ENCODE results near the gene GPN2. TPM values are rescaled to one million over a fixed set of nuclear protein-coding genes. Genes with fewer than 3 reads are reported as not detected.
A peak's percentile ranks its signal among the peaks of the same experiment; 100 is the strongest.

The GPN2 gene
- total and polyA plus RNA-seq, 8 donors: 23.5 to 34.1 (median 31.0) TPM

DNA sequence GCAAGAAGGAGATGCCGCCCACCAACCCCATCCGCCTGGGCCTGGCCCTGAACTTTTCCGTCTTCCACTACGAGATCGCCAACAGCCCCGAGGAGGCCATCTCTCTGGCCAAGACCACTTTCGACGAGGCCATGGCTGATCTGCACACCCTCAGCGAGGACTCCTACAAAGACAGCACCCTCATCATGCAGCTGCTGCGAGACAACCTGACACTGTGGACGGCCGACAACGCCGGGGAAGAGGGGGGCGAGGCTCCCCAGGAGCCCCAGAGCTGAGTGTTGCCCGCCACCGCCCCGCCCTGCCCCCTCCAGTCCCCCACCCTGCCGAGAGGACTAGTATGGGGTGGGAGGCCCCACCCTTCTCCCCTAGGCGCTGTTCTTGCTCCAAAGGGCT, 26.4 kb downstream of the GPN2 start:
- no peak for ATAC-seq
- no peaks in the 10 kb centered on the region for H3K36me3 ChIP-seq
- DNase-seq: peak in 1 of 4 donors; percentile 67
- peaks cover 0 to 32% of the 10 kb centered on the region in 2 donors for H3K4me1 ChIP-seq
- intact Hi-C loops (cut with DNase I): no loop called here
- peak overlapping the region; percentile 92 to 95 for H3K27ac ChIP-seq
- TF ChIP-seq, protein P1, sequence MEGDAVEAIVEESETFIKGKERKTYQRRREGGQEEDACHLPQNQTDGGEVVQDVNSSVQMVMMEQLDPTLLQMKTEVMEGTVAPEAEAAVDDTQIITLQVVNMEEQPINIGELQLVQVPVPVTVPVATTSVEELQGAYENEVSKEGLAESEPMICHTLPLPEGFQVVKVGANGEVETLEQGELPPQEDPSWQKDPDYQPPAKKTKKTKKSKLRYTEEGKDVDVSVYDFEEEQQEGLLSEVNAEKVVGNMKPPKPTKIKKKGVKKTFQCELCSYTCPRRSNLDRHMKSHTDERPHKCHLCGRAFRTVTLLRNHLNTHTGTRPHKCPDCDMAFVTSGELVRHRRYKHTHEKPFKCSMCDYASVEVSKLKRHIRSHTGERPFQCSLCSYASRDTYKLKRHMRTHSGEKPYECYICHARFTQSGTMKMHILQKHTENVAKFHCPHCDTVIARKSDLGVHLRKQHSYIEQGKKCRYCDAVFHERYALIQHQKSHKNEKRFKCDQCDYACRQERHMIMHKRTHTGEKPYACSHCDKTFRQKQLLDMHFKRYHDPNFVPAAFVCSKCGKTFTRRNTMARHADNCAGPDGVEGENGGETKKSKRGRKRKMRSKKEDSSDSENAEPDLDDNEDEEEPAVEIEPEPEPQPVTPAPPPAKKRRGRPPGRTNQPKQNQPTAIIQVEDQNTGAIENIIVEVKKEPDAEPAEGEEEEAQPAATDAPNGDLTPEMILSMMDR (IDR thresholded peaks at IDR 0.05): no peak
- H3K4me3 ChIP-seq: peak overlapping the region; percentile 59 to 65
- no peaks in the 10 kb centered on the region for H3K9me3 ChIP-seq
- no peaks in the 10 kb centered on the region for H3K27me3 ChIP-seq

DNA sequence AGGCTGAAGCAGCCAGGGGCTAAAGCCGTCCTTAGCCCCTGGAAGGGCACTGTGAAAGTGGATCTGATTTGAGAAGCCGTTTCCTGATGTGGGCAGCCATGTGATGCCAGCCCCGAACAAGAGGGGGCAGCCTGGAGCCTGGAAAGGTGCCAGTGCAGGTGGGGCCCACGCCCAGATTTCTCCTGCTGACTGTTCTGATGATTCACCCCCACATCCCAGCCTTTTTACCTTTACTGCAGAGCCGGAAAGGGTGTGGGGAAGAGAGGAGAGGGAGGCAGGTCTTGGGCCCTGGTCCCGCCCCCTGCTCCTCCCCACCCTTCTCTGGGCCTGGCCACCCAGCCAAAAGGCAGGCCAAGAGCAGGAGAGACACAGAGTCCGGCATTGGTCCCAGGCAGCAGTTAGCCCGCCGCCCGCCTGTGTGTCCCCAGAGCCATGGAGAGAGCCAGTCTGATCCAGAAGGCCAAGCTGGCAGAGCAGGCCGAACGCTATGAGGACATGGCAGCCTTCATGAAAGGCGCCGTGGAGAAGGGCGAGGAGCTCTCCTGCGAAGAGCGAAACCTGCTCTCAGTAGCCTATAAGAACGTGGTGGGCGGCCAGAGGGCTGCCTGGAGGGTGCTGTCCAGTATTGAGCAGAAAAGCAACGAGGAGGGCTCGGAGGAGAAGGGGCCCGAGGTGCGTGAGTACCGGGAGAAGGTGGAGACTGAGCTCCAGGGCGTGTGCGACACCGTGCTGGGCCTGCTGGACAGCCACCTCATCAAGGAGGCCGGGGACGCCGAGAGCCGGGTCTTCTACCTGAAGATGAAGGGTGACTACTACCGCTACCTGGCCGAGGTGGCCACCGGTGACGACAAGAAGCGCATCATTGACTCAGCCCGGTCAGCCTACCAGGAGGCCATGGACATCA, 27.1 kb downstream of the GPN2 start, which contains the start of gene SFN:
Gene SFN (plus strand): TSS at position 369 of the 904 bp plus-strand sequence. CDS start 64 bp downstream, at position 433.
- Histone ChIP-seq H3K4me1 (peaks cover 0 to 32% of the 10 kb centered on the region in 2 donors), H3K27ac (peak within 1 kb of the TSS; percentile 92 to 95), H3K27me3 (no peaks in the 10 kb centered on the region), H3K9me3 (no peaks in the 10 kb centered on the region), H3K4me3 (peak within 1 kb of the TSS; percentile 59 to 65), H3K36me3 (peaks cover 0 to 4% of the 10 kb centered on the region in 2 donors)
- TF ChIP-seq, protein P1 (IDR thresholded peaks at IDR 0.05): peak in 1 of 2 donors; percentile 40
- ATAC-seq (peak; percentile 65), DNase-seq (peak in 3 of 4 donors; percentile 5 to 90 (median 79))
- intact Hi-C loops (cut with DNase I): no loop called here

- peak in 2 of 4 donors; percentile 62 to 78 for DNase-seq
- TF ChIP-seq, protein P1 (IDR thresholded peaks at IDR 0.05): no peak
- no peaks in the 10 kb centered on the region for H3K9me3 ChIP-seq
- no peaks in the 10 kb centered on the region for H3K27me3 ChIP-seq
- H3K36me3 ChIP-seq: peaks cover 0 to 5% of the 10 kb centered on the region in 2 donors
- H3K4me1 ChIP-seq: peaks cover 0 to 32% of the 10 kb centered on the region in 2 donors
- no peak overlapping the region for H3K4me3 ChIP-seq
- intact Hi-C loops (cut with DNase I): no loop called here
- peak overlapping the region; percentile 71 to 73 for H3K27ac ChIP-seq
- peak; percentile 4 for ATAC-seq
Observed at GRCh38 chr1:26861889-26862378, 28.1 kb downstream of the GPN2 start.

DNA sequence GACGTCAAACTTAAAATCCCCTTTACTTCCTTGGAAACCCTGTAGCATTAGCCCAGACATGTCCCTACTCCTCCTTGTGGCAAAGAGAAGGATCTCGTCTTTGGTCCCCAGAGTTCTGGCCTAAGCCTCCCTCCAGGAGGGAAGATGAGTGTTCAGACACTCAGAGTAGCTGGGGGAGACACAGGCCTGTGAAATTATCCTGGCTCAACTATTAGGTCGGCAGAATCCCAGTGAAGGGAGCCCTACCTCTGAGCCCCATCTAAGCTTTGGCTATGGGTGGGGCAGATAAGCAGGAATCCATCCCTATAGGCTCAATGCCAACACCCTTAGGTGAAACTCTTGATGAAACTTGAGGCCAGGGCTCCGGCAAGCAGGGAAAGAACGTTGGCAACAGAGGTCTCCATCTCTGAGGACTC, 28.8 kb downstream of the GPN2 start:
- no peaks in the 10 kb centered on the region for H3K9me3 ChIP-seq
- TF ChIP-seq, protein P1 (IDR thresholded peaks at IDR 0.05): no peak
- ATAC-seq (no peak), DNase-seq (no peak)
- peaks cover 0 to 11% of the 10 kb centered on the region in 2 donors for H3K36me3 ChIP-seq
- H3K4me3 ChIP-seq: no peak overlapping the region
- H3K27me3 ChIP-seq: no peaks in the 10 kb centered on the region
- H3K27ac ChIP-seq: peak overlapping the region in 1 of 2 donors; percentile 71
- intact Hi-C loops (cut with DNase I): no loop called here
- peaks cover 0 to 30% of the 10 kb centered on the region in 2 donors for H3K4me1 ChIP-seq
